Gastrocnemius medialis (tissue), 4 donors: Measurements from ENCODE around the gene SLC12A3.

Experiments used
- CTCF ChIP-seq, 5 experiments: fragments of 450-650 bp in 3 of 5; fragments of 200-600 bp in 2 of 5; sonication (generic) in 2 of 5; IDR thresholded peaks in 4 of 5; conservative IDR thresholded peaks in 1 of 5; 1 replicate in 4 of 5; 2 replicates in 1 of 5; pipeline ENCODE4 v1.5.1; 2016 to 2019; ENCODE audit warnings: antibody characterized with exemption in 5 of 5, mild to moderate bottlenecking in 3 of 5, moderate library complexity in 3 of 5
- POLR2A ChIP-seq, 2 donors: fragments of 450-650 bp; IDR thresholded peaks; one replicate each; pipeline ENCODE4 v1.6.1; 2017; ENCODE audit warnings: antibody characterized with exemption in 2 of 2, mild to moderate bottlenecking in 2 of 2, moderate library complexity in 2 of 2

- TF ChIP-seq CTCF (IDR thresholded peaks at IDR 0.05 in 4 of 5, conservative IDR thresholded peaks at IDR 0.05 in 1 of 5): no peak
- TF ChIP-seq POLR2A (IDR thresholded peaks at IDR 0.05): no peak
Observed at GRCh38 chr16:56828647-56829046, 36.4 kb upstream of the SLC12A3 start.
